Putamen (tissue), 1 donor: ENCODE data around the gene CHD3.

Source experiments
- DNase-seq: peaks from one replicate; pipeline ENCODE4 v3.0.0-alpha.2; 2016; ENCODE audit warnings: low spot score

CHD3 gene

GRCh38 chr17:7894226-7894625 lies 5.6 kb downstream of the CHD3 start:
- DNase-seq, result no peak

- no peak for DNase-seq
Measured at GRCh38 chr17:7894866-7895265, 6.3 kb downstream of the CHD3 start.

GRCh38 chr17:7897090-7897489 lies 8.5 kb downstream of the CHD3 start:
- no peak for DNase-seq

- no peak for DNase-seq
Measured at GRCh38 chr17:7897773-7898172, 9.2 kb downstream of the CHD3 start.

GRCh38 chr17:7903154-7904103 lies 14.8 kb downstream of the CHD3 start:
- no peak for DNase-seq

- no peak for DNase-seq
Measured at GRCh38 chr17:7909089-7909488, 20.5 kb downstream of the CHD3 start.

- no peak for DNase-seq
Measured at GRCh38 chr17:7910281-7910680, 21.7 kb downstream of the CHD3 start.

- no peak for DNase-seq
Measured at GRCh38 chr17:7910711-7911110, 22.1 kb downstream of the CHD3 start.

- no peak for DNase-seq
Measured at GRCh38 chr17:7911116-7911515, 22.5 kb downstream of the CHD3 start.

GRCh38 chr17:7912927-7913524 lies 24.4 kb downstream of the CHD3 start:
- peak; percentile 54 for DNase-seq

GRCh38 chr17:7915179-7915610 lies 26.6 kb downstream of the CHD3 start:
- DNase-seq, result no peak

GRCh38 chr17:7915611-7916384 lies 27.2 kb downstream of the CHD3 start, which contains the start of gene RNF227:
RNF227 (minus strand) TSS chr17:7916289; CDS start chr17:7916195, 94 bp downstream.
- peak; percentile 86 for DNase-seq

- DNase-seq, result no peak
Measured at GRCh38 chr17:7916385-7916682, 27.7 kb downstream of the CHD3 start.

- no peak for DNase-seq
Measured at GRCh38 chr17:7916808-7917207, 28.2 kb downstream of the CHD3 start.

- DNase-seq, result no peak
Measured at GRCh38 chr17:7922269-7922844, 33.8 kb downstream of the CHD3 start.

- DNase-seq, result peak; percentile 69
Measured at GRCh38 chr17:7922845-7923628, 34.4 kb downstream of the CHD3 start.

GRCh38 chr17:7927596-7927995 lies 39.0 kb downstream of the CHD3 start:
- DNase-seq, result no peak

- DNase-seq, result peak; percentile 74
Measured at GRCh38 chr17:7929158-7930023, 40.8 kb downstream of the CHD3 start, which contains the start of gene KCNAB3. KCNAB3 (minus strand) TSS chr17:7929856; CDS start chr17:7929435, 421 bp downstream.

GRCh38 chr17:7930841-7931631 lies 42.4 kb downstream of the CHD3 start:
- no peak for DNase-seq
